Measurements from ENCODE around the gene MS4A3.
A peak's percentile ranks its signal among the peaks of the same experiment; 100 is the strongest.
"Not testable (repeated sequence)": the region's sequence is repeated elsewhere in the genome, so short reads cannot be mapped to it uniquely, and the experiment has no call there.

Gene MS4A3

DNA sequence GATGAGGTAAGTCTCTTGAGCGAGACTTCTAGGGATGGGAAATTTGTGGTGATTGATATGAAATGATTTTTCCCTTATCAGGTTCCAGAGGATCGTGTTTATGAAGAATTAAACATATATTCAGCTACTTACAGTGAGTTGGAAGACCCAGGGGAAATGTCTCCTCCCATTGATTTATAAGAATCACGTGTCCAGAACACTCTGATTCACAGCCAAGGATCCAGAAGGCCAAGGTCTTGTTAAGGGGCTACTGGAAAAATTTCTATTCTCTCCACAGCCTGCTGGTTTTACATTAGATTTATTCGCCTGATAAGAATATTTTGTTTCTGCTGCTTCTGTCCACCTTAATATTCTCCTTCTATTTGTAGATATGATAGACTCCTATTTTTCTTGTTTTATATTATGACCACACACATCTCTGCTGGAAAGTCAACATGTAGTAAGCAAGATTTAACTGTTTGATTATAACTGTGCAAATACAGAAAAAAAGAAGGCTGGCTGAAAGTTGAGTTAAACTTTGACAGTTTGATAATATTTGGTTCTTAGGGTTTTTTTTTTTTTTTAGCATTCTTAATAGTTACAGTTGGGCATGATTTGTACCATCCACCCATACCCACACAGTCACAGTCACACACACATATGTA, 39.1 kb downstream of the MS4A3 start:
- DNase-seq = no peak

- no peak for DNase-seq
Measured at GRCh38 chr11:60097189-60097588, 40.7 kb downstream of the MS4A3 start.

- DNase-seq = no peak
Measured at GRCh38 chr11:60098508-60098907, 42.0 kb downstream of the MS4A3 start.

GRCh38 chr11:60100516-60100915, 44.1 kb downstream of the MS4A3 start:
- no peak for DNase-seq

- not testable (repeated sequence) for DNase-seq
Measured at GRCh38 chr11:60101368-60101767, 44.9 kb downstream of the MS4A3 start.

GRCh38 chr11:60104471-60105115, 48.1 kb downstream of the MS4A3 start:
- DNase-seq = not testable (repeated sequence)

DNA sequence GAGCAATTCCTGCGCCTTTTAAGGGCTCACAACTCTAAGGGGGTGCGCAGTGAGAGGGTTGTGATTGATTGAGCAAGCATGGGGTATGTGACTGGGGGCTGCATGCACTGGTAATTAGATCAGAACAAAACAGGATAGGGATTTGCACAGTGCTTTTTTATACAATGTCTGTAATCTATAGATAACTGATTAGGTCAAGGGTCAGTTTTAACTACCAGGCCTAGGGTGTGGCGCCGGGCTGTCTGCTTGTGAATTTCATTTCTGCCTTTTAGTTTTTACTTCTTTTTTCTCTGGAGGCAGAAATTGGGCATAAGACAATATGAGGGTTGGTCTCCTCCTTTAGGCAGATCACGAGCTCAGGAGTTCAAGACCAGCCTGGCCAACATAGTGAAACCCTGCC, 52.2 kb downstream of the MS4A3 start:
- DNase-seq = not testable (repeated sequence)

DNA sequence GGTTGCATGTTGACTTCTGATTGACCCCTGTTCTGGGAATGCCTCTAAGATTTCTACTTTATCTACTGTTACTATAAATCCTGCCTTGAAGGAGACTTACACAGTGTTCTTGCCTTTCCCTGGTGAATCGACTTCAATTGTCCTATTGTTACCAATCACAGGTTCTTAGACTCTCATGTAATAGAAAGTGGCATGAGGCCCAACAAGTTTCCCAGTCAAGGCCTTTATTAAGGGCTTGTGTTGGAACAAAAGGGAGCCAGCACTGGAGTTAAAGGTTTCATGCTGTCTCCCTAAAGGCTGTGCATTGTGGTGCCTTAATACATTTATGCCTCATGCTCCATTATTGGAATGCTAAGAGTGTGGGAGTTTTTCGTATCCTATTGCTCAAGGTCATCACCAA, 55.3 kb downstream of the MS4A3 start:
- no peak for DNase-seq

- no peak for DNase-seq
Measured at GRCh38 chr11:60116996-60117790, 60.7 kb downstream of the MS4A3 start.

DNA sequence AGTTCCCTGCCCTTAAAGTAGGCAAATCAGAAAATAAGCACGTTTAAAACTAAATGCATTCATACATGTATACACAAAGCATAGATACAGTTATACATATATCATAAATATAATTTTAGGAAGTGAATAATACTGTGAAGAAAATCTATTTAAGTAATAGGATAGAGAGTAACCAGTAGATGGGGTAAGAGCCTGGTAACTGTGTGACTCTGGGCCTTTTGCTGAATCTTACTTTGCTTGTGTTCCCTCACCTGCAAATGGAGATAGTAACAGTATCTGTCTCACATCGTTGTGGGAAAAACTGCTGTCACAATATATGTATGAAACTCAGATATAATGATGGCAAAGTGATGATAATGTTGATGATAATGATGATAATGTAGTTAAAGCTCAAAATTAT, 61.9 kb downstream of the MS4A3 start:
- DNase-seq = peak; percentile 31 to 40

GRCh38 chr11:60119710-60120109, 63.2 kb downstream of the MS4A3 start:
- DNase-seq = peak; percentile 74 to 94

Measured in inflammatory macrophage (primary cell).